ENCODE results near the gene GCLM. TPM values are rescaled to one million over a fixed set of nuclear protein-coding genes. Genes with fewer than 3 reads are reported as not detected.

Gene GCLM
- total RNA-seq, 1 experiment from 2014 or later, result 14.1 TPM

- peaks cover 25% of the 10 kb centered on the region for H3K4me1 Mint-ChIP-seq
- CTCF ChIA-PET, result no interaction called here
- TF ChIP-seq ZNF281 (CRISPR knock-in tag; IDR thresholded peaks at IDR 0.05) (no peak), SP1 (CRISPR knock-in tag; conservative IDR thresholded peaks at IDR 0.05) (no peak), JUN (CRISPR knock-in tag; IDR thresholded peaks at IDR 0.05) (no peak), ZNF121 (CRISPR knock-in tag; IDR thresholded peaks at IDR 0.05) (no peak), NFE2L1 (CRISPR knock-in tag; IDR thresholded peaks at IDR 0.05) (no peak), USF1 (CRISPR knock-in tag; IDR thresholded peaks at IDR 0.05) (no peak), NR3C1 (CRISPR knock-in tag; conservative IDR thresholded peaks at IDR 0.05; ENCODE audit: low read depth) (no peak), GRHL2 (CRISPR knock-in tag; IDR thresholded peaks at IDR 0.05; ENCODE audit: insufficient replicate concordance, severe bottlenecking) (no peak), E2F1 (CRISPR knock-in tag; IDR thresholded peaks at IDR 0.05) (no peak), ATF6 (CRISPR knock-in tag; IDR thresholded peaks at IDR 0.05) (no peak), CTCF (IDR thresholded peaks at IDR 0.05) (no peak), HMGXB4 (CRISPR knock-in tag; IDR thresholded peaks at IDR 0.05) (no peak), ATF2 (CRISPR knock-in tag; IDR thresholded peaks at IDR 0.05; ENCODE audit: borderline replicate concordance, low read depth) (no peak), IRF2 (CRISPR knock-in tag; IDR thresholded peaks at IDR 0.05; ENCODE audit: borderline replicate concordance, low read depth) (no peak), ZNF425 (CRISPR knock-in tag; conservative IDR thresholded peaks at IDR 0.05) (no peak), MYBL2 (CRISPR knock-in tag; IDR thresholded peaks at IDR 0.05) (no peak), TEAD1 (CRISPR knock-in tag; IDR thresholded peaks at IDR 0.05) (no peak), AR (CRISPR knock-in tag; IDR thresholded peaks at IDR 0.05) (no peak), ZNF423 (CRISPR knock-in tag; IDR thresholded peaks at IDR 0.05) (no peak), FOXK1 (CRISPR knock-in tag; IDR thresholded peaks at IDR 0.05) (no peak)
Observed at GRCh38 chr1:93906480-93906879, 2.8 kb downstream of the GCLM start.

More at GRCh38 chr1:93906480-93906879, 2.8 kb downstream of the GCLM start:
- no peak for DNase-seq (ENCODE audit: low spot score)
- POLR2A ChIA-PET, result no interaction called here
- H3K27me3 Mint-ChIP-seq (ENCODE audit: low read depth), result peaks cover 8% of the 10 kb centered on the region; the same call in 1 of the 2 replicates
- no peak overlapping the region for H3K4me3 Mint-ChIP-seq
- no peak for ATAC-seq
- no peak overlapping the region for H3K27ac Mint-ChIP-seq
- no peaks in the 10 kb centered on the region for H3K36me3 Mint-ChIP-seq
- H3K9me3 Mint-ChIP-seq, result no peaks in the 10 kb centered on the region
